ENCODE measurements around the gene SSBP3. TPM values are rescaled to one million over a fixed set of nuclear protein-coding genes. Genes with fewer than 3 reads are reported as not detected.

SSBP3 gene
- total and polyA plus RNA-seq, 2 of the 13 experiments (the other 11 are each of a cell fraction or from before 2014, with no cell fraction given): 8.5 to 17.6 TPM

- TF ChIP-seq GRHL1 (CRISPR knock-in tag; conservative IDR thresholded peaks at IDR 0.05) (no peak), PHF5A (CRISPR knock-in tag; IDR thresholded peaks at IDR 0.05; ENCODE audit: low read depth, unreplicated experiment) (no peak), BATF2 (CRISPR knock-in tag; IDR thresholded peaks at IDR 0.05) (no peak), ZNF747 (CRISPR knock-in tag; IDR thresholded peaks at IDR 0.05; ENCODE audit: borderline replicate concordance) (no peak), ZNF430 (CRISPR knock-in tag; IDR thresholded peaks at IDR 0.05) (no peak), ESRRA (CRISPR knock-in tag; IDR thresholded peaks at IDR 0.05; ENCODE audit: low read depth) (peak; percentile 77; the same call in 1 of the 2 replicates), ZBTB42 (CRISPR knock-in tag; IDR thresholded peaks at IDR 0.05) (no peak), ZSCAN29 (CRISPR knock-in tag; conservative IDR thresholded peaks at IDR 0.05) (no peak; the same call in 1 of the 2 replicates), ZNF550 (CRISPR knock-in tag; IDR thresholded peaks at IDR 0.05; ENCODE audit: borderline replicate concordance) (no peak), IRF2 (CRISPR knock-in tag; IDR thresholded peaks at IDR 0.05) (peak; percentile 58; the same call in 1 of the 2 replicates), NFYB (CRISPR knock-in tag; IDR thresholded peaks at IDR 0.05) (peak; percentile 42), PRDM4 (CRISPR knock-in tag; IDR thresholded peaks at IDR 0.05; ENCODE audit: borderline replicate concordance) (no peak), MEF2D (CRISPR knock-in tag; IDR thresholded peaks at IDR 0.05) (no peak), NCOA5 (CRISPR knock-in tag; IDR thresholded peaks at IDR 0.05) (no peak), POLR2G (IDR thresholded peaks at IDR 0.05; ENCODE audit: low read depth, low read length) (0 out of 2 replicates have a peak, but pooled peaks have one; percentile 26)
- TF ChIP-seq, protein P1, sequence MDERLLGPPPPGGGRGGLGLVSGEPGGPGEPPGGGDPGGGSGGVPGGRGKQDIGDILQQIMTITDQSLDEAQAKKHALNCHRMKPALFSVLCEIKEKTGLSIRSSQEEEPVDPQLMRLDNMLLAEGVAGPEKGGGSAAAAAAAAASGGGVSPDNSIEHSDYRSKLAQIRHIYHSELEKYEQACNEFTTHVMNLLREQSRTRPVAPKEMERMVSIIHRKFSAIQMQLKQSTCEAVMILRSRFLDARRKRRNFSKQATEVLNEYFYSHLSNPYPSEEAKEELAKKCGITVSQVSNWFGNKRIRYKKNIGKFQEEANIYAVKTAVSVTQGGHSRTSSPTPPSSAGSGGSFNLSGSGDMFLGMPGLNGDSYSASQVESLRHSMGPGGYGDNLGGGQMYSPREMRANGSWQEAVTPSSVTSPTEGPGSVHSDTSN (CRISPR knock-in tag; IDR thresholded peaks at IDR 0.05): no peak
Measured at GRCh38 chr1:54347955-54348699, 58.1 kb downstream of the SSBP3 start (continued).
